ENCODE results near the gene DBNL.

The DBNL gene

GRCh38 chr7:44078521-44078920 lies 34.0 kb downstream of the DBNL start:
- DNase-seq, result no peak

DNA sequence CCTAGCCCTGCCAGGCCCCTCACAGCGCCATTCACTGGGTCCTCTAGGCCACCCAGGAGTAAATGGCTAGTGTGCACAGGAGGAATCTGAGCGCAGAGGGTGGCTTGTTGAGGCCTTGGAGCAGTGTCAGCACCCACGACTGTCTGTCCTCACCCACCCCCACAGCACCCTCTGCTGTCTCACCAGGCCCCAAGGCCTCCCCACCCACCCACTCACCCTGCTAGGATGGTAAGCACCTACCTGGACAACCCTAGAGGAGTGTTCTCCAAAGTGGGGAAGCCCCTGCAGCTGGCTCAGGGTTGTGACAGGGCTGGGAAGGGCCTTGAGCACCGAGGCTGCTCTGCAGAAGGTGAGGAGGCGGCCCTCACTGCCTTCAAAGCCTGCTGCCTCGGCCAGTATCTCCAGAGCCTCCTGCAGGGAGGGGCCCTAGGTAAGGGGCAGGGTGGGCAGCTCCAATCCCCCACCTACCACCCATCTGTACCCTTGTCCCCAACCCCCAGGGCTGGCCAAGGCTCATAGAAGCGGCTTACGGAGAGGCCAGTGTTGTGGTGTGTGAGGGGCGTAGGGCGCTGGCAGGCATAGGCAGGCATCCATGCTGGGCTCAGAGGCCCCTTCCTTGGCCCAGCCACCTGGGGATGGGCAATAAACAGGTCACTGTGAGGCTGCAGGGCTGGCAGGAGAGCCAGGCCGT lies 35.0 kb downstream of the DBNL start:
- no peak for DNase-seq

DNA sequence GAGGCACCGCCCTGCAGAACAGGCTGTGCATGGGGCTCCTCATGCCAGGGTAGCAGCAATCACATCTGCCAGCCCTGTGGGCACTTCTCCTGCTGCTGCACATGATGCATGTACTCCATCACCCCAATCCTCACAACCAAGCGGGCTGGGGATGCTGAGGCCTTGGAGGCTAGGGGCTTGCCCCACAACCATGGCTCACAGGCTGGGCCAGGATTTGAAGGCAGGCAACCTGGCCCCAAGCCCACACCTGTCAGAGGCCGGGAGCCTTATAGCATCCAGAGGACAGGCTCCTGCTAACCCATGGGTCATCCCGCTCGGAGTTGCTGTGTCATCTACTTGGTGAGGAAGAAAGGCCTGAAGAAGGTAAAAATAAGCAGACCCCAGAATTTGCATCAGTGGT lies 35.6 kb downstream of the DBNL start:
- DNase-seq, result no peak

GRCh38 chr7:44080686-44081265 lies 36.3 kb downstream of the DBNL start:
- no peak for DNase-seq

DNA sequence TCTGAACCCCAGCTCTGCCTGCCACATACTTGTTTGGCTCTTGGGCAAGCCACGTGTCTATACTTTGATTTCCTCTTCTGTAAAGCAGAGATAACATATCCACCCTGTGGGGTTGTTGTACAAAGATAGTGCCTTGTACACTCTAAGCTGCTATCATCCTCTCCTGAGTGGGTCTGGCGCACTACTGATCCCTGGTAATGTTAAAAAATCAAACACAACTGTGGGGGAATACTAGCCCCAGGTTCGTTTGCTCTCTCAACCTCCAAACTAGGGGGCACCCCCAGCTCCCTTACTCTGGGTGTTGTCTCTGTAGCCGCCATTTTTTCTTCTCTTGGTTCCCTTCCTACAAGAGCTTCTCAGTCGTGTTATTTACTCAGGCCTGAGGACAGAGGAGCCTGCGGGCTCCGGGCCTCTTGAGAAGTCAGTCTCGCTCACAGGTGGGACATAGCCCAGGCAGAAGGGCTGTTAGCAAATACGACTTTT lies 36.8 kb downstream of the DBNL start:
- DNase-seq, result peak; percentile 44 to 50

DNA sequence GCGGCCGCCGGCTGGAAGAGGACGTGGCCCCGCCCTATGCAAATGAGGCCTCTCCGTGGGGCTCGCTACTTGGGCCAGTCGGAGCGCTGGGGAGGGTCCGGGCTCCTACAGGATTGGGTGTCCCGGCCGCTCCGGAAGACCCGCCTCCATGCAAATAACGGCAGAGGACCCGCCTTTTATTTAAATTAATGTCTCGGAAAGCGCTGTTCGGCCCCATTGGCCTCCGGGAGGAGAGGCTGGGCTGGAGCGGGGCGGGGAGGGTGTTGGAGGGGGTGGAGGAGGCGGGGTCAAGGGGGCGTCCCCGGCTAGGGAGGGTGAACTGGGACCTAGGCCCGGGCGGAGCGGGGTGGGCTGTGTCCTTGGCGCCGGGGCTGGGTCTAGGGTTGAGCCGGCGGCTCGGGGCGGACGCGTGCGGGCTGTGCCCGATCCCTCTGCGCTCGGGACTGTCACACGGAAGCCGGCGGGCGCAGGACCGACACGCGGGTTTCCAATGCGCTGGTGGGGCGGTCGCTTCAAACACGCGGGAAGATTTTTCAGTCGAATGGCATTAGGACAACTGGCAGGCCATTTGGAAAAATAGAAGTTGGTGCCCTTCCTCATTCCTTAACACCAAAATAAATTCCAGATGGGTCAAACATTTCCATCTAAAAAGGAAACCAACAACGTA lies 38.2 kb downstream of the DBNL start:
- DNase-seq, result peak; percentile 99 to 100

DNA sequence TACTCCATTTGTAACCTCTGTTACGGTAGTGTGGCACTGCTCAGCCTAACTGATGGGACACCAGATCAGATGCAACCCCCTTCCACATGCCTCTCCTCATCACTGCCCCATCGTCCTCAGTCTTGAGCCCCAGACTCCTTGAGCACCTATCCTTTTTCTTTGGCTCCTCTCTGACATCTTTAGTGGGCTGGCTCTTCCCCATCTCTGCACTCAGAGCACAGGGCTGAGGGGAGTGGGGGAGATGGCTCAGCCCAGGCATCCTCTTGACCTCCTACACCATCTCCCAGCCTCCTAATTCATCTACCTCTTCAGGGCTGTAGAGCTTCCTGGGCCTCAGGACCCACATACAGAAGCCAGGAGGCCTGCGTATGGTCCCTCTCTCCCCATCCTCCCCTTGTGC lies 39.3 kb downstream of the DBNL start:
- DNase-seq, result no peak

DNA sequence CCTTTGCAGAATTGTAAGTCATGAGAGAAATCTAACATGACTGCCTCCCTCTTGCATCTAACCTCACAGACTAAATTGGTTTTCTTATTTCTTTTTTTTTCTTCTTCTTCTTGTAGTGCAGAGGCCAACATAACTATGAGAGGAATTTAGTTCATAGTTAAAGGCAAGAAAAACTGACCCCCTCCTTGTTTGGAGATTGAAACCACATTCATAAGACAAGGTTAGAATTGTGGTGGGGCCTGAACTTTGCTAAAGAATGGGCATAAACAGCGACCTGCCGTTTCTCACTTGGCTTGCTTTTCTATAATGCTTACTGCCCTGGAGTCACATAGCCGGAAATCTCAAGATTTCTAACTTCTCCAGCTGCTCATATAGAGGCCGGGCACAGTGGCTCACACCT lies 40.2 kb downstream of the DBNL start:
- no peak for DNase-seq

DNA sequence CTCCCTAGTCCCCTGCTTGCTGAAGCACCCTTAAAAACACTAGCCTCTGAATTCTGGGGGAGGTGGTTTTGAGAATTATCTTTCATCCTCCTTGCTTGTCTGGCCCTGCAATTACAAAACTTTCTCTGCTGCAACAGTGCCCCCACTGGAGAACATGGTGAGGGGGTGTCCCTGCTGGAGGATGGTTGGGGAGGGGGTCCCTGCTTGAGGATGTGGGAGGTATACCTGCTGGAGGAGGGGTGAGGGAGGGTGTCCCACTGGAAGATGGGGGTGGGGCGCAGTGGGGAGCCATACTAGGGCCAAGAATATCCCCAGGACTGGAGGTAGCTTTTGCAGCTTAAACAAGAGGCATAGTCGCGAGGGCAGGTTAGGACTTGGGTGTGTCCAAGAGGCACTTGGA lies 41.0 kb downstream of the DBNL start:
- DNase-seq, result no peak

DNA sequence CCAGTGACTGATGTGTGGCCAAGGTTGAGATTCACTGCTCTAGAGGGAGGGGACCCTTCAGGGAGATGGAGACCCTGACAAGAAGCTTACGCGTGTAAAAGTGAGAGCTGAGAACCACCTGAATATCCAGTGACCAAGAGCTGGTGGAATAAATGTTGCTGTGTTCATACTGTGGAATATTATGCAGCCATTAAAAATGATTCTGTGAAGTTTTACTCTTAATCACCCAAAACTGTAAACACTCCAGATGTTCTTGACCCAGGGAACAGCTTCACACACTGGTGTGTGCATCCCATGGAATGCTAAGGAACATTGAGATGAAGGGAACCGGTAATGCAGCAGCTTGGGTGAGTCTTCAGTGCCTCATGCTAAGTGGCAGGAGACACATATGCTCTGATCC lies 42.1 kb downstream of the DBNL start:
- no peak for DNase-seq

GRCh38 chr7:44087911-44088838 lies 43.7 kb downstream of the DBNL start:
- no peak for DNase-seq

- no peak for DNase-seq
These were observed 48.7 kb downstream of the DBNL start for GRCh38 chr7:44093102-44093641.

GRCh38 chr7:44094365-44094764 lies 49.9 kb downstream of the DBNL start:
- no peak for DNase-seq

- DNase-seq, result no peak
These were observed 50.5 kb downstream of the DBNL start for GRCh38 chr7:44094883-44095592.

GRCh38 chr7:44095781-44096180 lies 51.3 kb downstream of the DBNL start:
- DNase-seq, result no peak

DNA sequence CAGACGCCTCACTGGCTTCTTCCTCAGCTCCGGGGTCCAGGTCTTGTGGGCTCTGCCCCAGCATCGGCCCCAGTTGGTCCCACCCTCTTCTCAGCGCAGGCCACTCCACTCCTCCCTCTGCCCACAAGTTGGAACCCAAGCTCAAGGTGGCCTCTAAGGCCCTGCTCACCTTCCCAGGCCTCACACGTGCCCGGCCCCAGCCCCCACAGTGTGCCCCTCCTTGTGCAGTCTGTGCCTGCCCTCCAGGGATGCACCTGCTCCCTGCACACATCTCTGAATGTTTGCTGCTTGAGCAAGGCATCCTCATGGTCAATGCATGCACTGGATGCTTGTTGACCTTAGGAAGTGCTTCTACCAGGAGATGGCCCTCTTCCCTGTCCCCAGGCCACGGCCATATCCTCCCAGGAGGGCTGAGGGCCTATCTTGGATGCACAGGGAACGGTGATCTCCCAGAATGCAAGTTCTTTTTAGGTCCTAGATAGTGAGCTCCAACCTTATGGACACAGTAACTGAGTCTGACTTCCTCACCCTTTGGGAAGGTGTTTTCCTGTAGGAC lies 51.9 kb downstream of the DBNL start:
- DNase-seq, result no peak

DNA sequence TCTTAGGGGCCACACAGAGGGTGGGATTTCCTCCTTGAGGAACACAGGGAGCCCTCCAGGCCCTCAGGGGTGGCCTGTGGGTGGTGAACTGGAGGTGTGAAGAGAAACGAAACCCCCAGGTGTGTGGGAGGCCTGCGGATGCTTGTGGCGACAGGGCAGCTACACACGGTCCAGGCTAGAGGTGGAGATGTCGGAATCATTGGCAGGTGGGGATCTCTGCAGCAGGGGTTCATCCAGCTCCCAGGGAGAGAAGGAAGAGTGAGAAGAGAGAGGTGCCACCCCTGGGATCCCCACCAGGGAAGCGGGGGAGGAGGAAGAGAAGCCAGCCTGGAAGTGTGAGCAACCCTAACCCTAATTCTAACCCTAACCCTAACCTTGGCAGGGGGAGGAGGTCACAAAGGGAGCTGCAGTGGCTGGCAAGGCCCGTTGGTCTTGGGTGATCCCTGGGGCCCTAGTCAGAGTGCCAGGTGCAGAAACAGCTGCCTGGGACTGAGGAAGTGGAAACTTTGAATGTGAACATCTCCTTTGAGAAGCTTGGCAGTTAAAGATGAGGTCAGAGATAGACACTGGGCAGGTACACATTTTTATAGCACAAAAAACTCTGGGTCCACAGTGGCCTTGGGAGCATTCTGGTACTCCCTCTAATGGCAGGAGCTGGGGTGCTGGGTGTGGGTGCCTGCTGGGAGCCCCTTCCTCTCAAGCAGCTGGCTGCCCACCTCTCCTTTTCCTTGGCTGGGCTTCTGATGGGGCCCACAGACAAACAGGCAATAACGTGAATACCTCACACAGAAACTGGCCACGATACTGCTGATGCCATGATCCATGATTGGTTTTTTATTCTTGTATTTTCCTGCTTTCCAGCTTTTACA lies 52.8 kb downstream of the DBNL start:
- DNase-seq, result peak in 1 of 2 donors; percentile 50

DNA sequence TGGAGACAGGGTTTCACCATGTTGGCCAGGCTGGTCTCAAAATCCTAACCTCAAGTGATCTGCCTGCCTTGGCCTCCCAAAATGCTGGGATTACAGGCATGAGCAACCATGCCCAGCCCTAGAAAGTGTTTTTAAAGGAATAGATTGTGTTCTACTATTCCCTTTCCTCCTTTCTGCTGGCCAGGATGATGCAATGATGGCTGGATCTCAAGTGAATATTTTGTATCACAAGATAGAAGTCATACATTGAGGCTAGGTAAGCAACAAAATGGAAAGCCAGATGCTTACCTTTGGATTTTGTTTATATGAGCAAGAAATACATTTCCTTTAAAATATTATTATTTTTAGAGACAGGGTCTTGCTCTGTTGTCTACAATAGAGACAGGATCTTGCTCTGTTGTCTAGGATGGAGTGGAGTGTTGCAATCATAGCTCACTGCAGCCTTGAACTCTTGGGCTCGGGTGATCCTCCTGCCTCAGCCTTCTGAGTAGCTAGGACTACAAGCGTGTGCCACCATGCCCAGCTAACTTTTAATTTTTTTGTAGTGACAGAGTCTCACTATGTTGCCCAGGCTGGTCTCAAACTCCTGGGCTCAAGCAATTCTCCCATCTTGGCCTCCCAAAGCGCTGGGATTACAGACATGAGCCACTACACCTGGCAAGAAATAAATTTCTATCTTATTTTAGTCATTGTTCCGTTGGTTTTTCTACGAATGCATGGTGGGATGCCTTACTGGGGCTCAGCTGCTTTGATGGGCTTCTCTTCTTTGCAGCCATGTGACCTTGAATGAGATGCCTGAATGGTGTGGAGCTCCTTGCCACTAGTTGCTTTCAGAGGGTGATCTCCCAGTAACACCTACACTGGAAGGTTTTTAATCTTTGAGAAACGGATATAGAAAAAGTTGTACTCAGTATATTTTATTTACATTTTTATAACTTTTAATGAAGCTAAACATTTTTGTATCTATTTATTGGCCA lies 53.9 kb downstream of the DBNL start:
- no peak for DNase-seq

DNA sequence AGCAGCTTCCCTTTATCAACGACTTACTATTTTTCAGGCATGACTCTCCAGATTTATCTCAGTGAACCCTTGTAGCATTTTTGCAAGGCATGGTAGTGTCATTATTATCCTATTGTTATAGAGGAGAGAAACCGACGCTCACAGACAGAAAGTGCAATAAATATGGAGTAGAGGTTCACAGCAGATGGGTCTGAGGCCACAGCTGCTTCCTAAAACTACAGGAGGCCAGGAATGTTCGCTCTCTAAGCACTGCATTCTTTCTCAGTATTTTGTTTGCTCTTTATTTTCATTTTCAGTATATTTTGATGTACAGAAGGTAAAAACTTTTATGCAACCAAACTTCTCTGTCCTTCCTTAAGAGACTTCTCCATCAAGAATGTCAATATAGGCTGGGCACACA lies 55.2 kb downstream of the DBNL start:
- DNase-seq, result no peak

Data from CD4-positive, alpha-beta T cell treated with Interleukin-4 for 1 hour (primary cell).